Spleen (tissue), 7 donors: ENCODE results near the gene TXN2.

Experiments used
- POLR2A ChIP-seq, 3 donors: fragments of 450-650 bp; IDR thresholded peaks; one replicate each; pipeline ENCODE4 v1.5.1; 2017; ENCODE audit warnings: antibody characterized with exemption in 3 of 3, mild to moderate bottlenecking in 1 of 3
- POLR2AphosphoS5 ChIP-seq, 3 donors: sonication (generic); formaldehyde crosslinking; IDR thresholded peaks; one replicate each; pipeline ENCODE4 v1.5.1; 2017; ENCODE audit warnings: antibody characterized with exemption in 3 of 3
- TF ChIP-seq, protein P1 (sequence below), 11 experiments: fragments of 200-600 bp in 7 of 11; fragments of 450-650 bp in 4 of 11; sonication (generic) in 4 of 11; IDR thresholded peaks in 8 of 11; conservative IDR thresholded peaks in 3 of 11; 1 replicate in 7 of 11; 2 replicates in 4 of 11; pipeline versions ENCODE4 v1.4.0 to v1.8.0; 2016 to 2021; ENCODE audit warnings: antibody characterized with exemption in 11 of 11, inconsistent platforms in 4 of 11, mild to moderate bottlenecking in 1 of 11
- donor health status: DM: no; HTN: no; CAD: no; lungs with moderate emphysema.
- donor health status: DM: no; HTN: no; CAD: no.
- donor health status: DM: no; HTN: no; CAD: no.

DNA sequence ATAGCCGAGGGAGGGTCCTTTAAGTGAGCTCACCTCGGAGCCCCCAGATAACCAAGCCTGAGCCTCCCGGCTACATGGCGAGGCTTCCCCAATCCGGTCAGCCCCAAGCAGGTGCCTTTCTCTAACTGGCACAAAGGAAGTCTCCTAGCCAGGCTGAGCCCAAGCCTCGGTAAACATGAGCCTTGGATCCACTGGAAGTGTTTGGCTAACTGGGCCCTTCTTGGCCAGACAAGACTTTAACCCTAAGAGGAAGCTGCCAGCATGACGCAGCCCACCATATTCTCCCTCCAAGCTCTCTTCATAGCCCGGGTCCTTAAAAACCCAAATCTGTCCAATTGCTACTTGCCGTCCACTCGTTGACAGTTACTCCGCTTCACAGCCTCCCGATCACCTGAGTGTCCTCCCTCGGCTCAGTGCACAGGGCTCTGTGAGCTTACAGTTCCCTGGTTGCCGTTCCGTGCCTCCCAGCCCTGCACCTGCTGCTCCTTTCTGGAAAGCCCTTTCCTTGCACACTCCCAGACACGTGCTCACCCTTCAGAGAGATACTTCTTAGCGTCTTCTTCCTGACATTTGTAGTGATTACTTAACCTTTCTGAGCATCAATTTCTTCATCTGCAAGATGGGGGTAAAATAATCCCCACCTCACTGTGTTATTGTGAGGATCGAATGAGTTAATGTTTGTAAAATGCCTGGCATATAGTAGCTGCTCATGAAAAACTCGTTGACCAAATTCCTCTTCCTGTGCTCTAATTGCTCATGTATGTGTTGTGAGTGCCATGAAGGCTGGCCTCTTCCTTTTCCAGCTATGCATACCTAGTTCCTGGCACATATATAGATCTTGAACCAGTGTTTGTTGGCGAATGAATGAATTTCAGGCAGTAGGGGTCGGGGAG is 25.6 kb downstream of the TXN2 start:
- TF ChIP-seq, protein P1, sequence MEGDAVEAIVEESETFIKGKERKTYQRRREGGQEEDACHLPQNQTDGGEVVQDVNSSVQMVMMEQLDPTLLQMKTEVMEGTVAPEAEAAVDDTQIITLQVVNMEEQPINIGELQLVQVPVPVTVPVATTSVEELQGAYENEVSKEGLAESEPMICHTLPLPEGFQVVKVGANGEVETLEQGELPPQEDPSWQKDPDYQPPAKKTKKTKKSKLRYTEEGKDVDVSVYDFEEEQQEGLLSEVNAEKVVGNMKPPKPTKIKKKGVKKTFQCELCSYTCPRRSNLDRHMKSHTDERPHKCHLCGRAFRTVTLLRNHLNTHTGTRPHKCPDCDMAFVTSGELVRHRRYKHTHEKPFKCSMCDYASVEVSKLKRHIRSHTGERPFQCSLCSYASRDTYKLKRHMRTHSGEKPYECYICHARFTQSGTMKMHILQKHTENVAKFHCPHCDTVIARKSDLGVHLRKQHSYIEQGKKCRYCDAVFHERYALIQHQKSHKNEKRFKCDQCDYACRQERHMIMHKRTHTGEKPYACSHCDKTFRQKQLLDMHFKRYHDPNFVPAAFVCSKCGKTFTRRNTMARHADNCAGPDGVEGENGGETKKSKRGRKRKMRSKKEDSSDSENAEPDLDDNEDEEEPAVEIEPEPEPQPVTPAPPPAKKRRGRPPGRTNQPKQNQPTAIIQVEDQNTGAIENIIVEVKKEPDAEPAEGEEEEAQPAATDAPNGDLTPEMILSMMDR (IDR thresholded peaks at IDR 0.05 in 8 of 11, conservative IDR thresholded peaks at IDR 0.05 in 3 of 11): no peak
- TF ChIP-seq POLR2A (IDR thresholded peaks at IDR 0.05) (no peak), POLR2AphosphoS5 (IDR thresholded peaks at IDR 0.05) (no peak)
